ENCODE results near the gene SLC9A8.
"Not testable (repeated sequence)": the region's sequence is repeated elsewhere in the genome, so short reads cannot be mapped to it uniquely, and the experiment has no call there.

Gene SLC9A8, protein sequence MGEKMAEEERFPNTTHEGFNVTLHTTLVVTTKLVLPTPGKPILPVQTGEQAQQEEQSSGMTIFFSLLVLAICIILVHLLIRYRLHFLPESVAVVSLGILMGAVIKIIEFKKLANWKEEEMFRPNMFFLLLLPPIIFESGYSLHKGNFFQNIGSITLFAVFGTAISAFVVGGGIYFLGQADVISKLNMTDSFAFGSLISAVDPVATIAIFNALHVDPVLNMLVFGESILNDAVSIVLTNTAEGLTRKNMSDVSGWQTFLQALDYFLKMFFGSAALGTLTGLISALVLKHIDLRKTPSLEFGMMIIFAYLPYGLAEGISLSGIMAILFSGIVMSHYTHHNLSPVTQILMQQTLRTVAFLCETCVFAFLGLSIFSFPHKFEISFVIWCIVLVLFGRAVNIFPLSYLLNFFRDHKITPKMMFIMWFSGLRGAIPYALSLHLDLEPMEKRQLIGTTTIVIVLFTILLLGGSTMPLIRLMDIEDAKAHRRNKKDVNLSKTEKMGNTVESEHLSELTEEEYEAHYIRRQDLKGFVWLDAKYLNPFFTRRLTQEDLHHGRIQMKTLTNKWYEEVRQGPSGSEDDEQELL

DNA sequence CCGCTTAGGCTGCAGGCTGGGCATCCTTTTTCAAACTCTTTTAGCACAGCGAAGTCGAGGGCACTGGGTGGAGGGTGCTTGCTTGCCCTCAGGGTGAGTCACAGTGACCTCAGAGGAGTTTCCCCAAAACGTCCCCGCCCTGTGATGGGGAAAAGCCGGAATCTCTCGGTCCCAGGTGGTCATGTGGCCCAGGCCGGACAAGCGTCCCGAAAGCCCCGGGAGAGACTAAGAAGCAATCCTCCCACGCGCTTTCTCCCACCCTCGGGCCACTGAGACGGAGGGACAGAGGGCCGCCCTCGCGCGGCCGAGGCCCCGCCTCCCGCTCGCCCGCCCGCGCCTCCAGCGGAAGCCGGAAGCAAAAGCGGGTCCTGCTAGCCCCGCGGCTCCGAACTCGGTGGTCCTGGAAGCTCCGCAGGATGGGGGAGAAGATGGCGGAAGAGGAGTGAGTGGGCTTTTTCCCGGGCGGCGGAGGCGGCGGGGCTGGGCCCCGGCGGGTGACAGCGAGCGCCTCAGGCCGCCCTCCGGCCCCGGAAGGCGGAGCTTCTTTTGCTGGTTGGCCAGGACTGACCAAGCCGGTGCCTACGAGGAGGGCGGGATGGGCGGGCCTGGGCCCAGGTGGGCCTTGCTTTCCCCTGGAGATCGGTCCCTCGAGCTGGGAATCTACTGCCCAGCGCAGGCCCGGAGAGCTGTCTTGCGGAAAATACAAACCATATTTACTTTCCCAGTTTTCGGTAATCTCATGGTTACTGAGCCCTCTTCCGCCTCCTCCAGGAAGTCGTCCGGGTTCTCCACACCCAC is at the start of gene SLC9A8:
Gene SLC9A8, plus strand, starts transcription at position 322 of the 798 bp plus-strand sequence. Its CDS starts 95 bp downstream, at position 417.
- DNase-seq: peak; percentile 84

DNA sequence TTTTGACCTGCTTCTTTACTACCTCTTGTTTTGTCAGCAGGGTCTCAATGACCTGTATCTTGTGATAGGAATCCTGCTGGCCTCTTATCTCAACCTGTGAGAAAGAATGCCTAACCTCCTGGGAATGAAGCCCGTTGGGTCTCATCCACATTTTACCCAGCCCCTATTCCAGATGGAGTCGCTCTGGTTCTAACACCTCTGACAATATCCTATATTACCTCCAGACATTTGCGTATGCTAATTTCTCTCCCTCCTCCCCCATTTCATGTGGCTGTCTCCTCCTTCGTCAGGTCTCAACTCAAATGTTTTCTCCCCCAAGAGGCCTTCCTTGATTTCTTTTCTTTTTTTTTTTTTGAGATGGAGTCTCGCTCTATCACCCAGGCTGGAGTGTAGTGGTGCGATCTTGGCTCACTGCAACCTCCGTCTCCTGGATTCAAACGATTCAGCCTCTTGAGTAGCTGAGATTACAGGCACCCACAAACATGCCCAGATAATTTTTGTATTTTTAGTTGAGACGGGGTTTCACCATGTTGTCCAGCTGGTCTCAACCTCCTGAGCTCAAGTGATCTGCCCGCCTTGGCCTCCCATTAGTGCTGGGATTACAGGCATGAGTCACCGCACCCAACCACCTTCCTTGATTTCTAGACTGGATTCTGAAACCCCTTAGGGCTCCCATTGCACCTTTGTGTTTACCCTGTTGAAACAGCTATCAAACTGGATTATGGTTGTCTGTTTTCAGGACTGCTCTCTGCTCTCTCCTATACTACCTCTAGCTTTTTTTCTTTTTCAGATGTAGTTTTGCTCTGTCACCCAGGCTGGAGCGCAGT is 49.5 kb upstream of the SLC9A8 start:
- DNase-seq: no peak

DNA sequence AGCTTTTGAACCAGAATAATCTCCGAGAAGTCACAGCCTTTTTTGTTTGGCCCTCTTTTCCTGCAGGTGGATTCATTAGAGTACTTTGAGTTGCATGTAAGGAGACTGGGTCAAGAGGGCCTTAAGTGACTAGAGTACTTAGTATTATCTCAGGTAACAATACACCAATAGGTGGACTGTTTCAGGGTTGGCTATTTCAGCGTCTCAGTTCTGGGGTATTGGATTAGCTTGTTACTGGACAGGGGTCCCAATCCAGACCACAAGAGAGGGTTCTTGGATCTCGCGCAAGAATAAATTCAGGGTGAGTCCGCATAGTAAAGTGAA is 47.3 kb upstream of the SLC9A8 start:
- DNase-seq: no peak

DNA sequence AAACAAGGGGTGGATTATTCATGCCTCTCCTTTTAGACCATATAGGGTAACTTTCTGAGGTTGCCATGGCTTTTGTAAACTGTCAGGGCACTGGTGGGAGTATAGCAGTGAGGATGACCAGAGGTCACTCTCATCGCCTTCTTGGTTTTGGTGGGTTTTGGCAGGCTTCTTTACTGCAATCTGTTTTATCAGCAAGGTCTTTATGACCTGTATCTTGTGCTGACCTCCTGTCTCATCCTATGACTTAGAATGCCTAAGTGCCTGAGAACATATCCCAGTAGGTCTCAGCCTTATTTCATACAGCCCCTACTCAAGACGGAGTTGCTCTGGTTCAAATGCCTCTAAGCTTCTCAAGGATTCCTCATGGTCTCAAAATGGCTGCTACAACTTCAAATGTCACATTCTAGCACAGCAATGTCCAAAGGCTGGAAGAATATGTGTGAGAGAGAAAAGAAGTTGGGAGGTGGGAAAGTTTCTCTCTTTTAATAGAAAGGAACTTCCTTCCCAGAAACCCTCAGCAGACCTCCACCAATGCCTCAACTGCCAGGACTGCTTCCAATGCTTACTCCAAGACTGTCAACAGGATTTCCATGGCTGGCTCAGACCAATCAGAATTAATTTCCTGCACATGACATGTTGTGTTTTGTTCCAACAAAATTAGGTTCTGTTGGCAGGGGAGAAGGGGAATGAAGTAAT is 46.6 kb upstream of the SLC9A8 start:
- no peak for DNase-seq

DNA sequence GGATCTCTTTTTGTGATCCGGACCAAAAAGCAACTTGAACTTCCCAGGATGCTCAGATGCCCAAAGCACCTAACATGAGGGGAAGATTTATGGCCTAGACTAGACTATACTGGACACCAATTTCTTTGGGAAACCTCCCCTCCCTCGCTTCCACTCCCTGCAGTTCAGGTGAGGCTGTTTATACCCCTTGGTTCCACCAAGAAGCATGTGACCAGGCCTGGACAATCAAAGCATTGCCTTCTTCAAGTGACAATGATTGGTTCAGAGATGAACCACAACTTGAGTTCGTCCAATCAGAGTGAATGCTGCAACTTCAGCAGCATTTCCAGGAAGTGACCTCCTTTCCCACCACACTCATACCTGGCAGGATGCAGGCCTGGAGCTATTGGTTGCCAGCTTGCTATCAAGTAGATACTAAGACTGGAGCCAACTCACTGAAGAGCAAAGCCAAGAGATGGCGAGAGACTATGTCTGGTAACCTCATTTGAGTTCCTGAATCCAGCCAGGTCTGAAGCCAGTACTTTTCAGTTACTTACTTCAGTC is 45.6 kb upstream of the SLC9A8 start:
- DNase-seq: no peak

DNA sequence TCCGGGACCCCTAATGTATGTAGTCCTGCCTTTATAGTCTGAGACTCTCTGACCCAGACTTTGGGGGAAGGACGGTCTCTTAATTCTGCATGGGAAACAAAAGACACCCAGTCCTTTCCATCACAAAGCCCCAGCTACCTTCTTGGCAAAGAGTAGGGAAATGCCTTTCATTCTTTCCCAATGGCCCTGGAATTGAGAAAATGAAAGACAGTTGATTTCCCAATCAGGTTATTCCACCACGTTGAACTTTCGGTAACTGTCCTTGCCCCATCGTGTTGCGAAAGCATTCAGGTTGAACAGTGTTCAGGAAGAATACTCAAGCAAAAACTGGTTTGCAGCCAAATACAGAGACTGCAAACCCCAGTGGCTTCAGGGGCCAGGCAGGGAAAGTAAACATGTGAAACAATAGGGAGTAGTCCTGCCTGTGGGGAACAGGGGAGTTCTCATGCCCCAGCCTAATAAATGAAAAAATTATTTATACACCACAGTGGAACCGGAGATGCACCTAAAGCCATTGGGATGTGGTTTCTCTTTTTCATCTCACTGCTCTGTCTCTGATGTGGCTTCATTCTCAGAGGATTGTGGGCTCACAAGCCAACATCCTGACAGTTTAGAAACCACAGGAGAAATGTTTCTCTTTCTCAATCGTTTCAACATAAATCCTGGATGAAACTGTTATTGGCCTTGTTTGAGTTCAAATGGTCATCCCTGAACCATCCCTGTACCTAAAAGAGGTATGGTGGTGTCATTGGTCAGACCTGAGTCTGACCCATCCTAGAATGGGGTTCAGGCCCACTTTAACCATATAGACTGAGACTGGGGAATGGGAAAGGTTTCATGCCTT is 44.2 kb upstream of the SLC9A8 start:
- no peak for DNase-seq

DNA sequence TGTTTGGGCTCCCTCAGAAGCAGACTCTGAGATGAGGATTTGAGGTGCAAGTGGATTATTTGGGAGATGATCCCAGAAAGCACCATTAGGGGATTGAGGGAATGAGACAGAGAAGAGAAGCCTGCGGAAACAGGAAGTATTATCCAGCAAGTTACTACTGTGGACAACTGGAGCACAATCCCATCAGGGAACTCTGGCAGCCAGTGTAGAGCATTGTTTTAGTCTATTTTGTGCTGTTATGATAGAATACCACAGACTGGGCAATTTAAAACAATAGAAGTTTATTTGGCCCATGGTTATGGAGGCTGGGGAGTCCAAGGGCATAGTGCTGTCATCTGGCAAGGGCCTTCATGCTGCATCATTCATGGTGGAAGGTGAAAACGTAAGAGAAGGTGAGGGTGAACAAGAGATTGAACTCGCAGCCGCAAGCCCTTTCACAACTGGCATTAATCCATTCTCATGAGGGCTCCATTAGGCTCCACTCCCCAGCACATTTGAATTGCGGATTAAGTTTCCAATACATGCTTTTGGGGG is 43.5 kb upstream of the SLC9A8 start:
- DNase-seq: no peak

DNA sequence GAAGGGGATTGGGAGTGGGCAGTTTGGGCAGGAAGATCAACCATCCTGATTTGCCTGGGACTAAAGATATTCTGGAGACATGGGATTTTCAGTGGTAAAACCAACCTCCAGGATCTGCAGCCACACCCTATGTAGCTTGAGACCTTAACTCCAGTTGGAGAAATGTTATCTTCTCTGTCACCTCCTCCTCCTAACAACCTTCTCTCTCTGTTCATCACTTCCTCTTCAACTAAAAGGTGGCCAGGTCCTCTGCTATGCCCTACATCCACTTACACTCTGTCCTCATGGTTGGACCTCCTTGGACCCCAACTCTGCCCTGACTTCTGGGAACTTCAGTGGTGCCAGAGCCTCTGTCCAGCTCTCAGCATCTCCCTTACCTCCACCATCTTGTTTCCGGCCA is 42.0 kb upstream of the SLC9A8 start:
- no peak for DNase-seq

DNA sequence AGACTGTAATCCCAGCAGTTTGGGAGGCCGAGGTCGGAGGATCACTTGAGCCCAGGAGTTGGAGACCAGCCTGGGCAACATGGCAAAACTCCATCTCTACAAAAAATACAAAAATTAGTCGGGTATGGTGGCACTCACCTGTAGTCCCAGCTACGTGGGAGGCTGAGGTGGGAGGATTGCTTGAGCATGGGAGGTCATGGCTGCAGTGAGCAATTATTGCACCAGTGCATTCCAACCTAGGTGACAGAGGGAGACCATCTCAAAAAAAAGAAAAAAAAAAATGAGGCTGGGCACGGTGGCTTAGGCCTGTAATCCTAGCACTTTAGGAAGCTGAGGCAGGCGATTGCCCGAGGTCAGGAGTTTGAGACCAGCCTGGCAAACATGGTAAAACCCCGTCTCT is 38.4 kb upstream of the SLC9A8 start:
- not testable (repeated sequence) for DNase-seq

DNA sequence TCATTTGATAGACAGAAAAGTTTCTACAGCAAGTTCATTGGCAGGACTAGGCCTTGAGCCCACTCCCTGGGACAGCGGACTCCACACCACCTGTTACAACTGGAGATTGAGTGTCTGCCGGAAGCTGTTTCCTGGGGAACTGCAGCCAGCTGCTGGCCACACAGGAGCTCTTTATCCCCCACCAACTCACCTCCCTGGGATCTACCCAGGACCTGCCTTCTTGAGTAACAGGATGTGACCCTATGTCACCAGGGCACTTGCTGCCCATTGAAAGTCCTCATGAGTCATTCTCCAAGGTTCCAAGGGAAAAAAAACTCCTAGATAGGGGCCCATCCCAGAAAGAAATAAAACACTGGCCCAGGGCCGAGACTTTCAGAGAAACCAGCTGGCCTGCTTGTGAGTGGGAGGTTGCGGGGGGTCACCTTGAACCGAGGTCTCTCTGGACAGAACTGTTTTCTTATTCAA is 37.4 kb upstream of the SLC9A8 start:
- DNase-seq: no peak

DNA sequence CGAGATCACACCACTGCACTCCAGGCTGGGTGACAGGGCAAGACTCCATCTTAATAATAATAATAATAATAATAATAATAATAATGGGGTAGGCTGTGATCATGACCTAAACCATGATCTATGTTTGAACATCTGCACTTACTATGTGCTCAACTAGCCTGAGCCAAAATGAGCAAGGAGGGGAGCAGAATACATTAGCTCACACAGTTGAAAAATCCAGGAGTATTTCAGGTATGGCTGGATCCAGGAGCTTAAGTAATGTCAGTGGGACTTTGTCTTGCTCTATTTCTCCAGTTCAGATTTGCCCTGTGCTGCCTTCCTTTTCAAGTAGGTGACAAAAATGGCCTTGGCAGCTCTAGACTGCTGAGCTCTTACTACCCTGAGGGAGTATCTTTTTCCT is 32.7 kb upstream of the SLC9A8 start:
- no peak for DNase-seq

DNA sequence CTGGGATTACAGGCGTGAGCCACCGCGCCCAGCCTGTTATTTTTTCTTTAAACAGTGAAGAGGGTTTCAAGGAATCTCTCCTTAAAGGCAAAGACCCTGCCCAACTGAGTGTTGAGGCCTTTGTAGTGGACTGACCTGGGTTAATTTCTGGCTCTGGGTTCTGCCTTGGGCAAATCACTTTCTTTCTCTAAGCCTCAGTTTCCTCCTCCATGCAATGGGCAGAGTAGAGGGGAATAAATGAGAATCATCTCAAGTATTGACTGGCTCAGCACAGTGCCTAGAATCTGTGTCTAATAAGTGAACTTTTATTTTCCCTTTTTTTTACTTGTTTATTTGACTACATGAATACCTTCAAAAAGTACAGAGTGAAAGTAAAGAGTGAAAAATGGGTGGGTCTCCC is 31.0 kb upstream of the SLC9A8 start:
- DNase-seq: no peak

DNA sequence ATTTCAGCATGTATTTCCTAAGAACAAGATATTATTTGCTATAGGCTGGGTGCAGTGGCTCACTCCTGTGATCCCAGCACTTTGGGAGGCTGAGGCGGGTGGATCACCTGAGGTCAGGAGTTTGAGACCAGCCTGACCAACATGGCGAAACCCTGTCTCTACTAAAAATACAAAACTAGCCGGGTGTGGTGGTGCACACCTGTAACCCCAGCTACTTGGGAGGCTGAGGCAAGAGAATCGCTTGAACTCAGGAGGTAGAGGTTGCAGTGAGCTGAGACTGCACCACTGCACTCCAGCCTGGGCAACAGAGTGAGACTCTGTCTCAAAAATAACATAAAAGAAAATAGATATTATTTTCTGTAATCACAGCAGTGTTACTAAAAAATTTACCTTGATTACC is 30.2 kb upstream of the SLC9A8 start:
- DNase-seq: not testable (repeated sequence)

DNA sequence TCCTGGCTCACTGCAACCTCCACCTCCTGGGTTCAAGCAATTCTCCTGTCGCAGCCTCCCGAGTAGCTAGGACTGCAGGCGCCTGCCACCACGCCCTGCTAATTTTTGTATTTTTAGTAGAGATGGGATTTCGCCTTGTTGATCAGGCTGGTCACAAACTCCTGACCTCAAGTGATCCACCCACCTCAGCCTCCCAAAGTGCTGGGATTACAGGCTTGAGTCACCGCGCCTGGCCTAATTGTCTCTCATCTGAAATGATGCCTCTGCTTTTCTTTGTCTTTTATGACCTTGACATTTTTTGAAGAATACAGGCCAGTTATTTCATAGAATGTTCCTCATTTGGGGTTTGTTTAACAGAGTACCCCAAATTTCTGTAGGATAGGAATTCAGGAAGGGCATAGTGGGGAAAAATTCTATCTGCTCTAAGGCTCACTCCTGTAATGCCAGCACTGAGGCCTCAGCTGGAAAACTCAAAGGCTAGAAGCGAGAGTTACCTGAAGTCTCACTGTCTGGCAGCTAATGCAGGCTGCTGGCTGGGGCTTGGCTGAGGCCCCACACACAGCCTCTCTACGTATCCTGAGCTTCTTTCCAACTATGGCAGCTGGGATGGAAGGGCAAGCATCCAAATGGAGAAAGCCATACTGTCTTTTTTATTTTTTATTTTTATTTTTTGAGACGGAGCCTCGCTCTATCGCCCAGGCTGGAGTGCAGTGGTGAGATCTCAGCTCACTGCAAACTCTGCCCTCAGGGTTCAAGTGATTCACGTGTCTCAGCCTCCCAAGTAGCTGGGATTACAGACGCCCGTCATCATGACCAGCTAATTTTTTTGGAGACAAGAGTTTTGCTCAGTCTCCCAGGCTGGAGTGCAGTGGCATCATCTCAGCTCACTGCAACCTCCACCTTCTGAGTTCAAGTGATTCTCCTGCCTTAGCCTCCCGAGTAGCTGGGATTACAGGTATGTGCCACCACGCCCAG is 29.3 kb upstream of the SLC9A8 start:
- not testable (repeated sequence) for DNase-seq

DNA sequence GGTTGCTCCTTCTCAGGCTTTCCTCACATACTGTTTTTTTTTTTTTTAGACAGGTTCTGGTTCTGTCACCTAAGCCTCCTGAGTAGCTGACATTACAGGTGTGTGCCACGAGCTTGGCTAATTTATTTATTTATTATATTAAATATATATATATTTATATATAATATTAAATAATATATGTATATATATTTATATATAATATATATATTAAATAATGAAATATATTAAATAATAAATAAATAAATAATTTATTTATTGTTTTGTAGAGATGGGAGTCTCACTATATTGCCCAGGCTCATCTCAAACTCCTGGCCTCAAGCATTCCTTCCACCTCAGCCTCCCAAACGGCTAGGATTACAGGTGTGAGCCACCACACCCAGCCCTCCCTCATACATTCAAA is 28.3 kb upstream of the SLC9A8 start:
- no peak for DNase-seq

DNA sequence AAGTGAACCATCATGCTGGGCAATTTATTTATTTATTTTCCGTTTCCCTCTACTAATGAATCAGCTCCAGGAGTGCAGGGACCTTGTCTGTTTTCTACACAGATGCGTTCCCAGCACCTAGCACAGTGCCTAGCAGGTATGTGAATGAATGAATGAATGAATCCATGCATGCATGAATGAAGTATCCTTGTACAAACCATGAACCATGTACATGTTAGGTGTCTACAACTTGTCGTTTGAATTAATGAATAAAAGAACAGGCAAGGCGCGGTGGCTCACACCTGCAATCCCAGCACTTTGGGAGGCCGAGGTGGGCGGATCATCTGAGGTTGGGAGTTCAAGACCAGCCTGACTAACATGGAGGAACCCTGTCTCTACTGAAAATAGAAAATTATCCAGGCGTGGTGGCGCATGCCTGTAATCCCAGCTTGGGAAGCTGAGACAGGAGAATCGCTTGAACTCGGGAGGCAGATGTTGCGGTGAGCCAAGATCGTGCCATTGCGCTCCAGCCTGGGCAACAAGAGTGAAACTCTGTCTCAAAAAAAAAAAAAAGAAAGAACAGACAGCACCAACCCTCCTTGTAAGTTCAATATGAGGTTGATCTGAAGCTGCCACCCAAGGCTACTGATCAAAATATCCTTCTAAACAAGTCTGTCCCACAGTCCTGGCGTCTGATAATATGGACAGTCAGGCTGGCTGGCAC is 27.3 kb upstream of the SLC9A8 start:
- no peak for DNase-seq

DNA sequence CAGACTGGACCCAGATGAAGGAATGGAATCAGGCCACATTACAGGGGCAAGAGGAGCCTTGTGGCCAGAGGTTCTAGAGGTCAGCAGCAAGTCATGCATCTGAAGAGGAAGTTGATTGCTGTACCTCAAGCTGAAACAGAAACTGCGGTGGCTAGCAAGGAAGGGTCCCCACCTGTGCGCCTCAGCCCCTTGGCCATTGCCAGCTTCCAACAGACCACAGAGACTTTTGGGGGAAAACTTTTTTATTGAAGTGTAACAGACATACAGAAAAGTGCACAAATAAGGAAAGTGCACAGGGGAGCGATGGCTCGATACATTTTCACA is 26.8 kb upstream of the SLC9A8 start:
- no peak for DNase-seq

DNA sequence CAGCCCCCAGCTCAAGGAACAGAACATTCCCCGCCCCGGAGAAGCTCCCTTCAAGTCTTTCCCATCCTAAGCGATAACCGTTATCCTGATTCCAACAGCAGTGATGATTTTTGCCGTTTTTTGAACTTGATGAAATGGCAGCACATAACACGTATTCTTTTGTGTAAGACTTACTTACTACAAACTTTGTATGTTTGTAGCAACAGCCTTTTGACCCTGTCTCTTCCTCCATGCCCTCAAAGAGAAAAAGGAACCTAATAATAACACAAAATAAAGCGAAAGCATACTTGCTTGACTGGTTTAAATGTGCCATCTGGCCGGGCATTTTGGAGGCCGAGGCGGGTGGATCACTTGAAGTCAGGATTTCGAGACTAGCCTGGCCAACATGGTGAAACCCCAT is 26.4 kb upstream of the SLC9A8 start:
- DNase-seq: no peak

Data from stimulated activated naive CD4-positive, alpha-beta T cell treated with Interleukin-2 at 50 U/mL for 16 hours (primary cell).